Glutamatergic neuron (in vitro differentiated cells): ENCODE data around the gene ASS1. TPM values are rescaled to one million over a fixed set of nuclear protein-coding genes. Genes with fewer than 3 reads are reported as not detected.

Experiments used
- DNase-seq: peaks from one replicate; pipeline ENCODE4 v3.0.0; 2022
- H3K27ac Mint-ChIP-seq: one replicate; pipeline ENCODE4 v1.8.0; 2020; ENCODE audit warnings: mild to moderate bottlenecking, mixed read lengths, inconsistent platforms; ENCODE audit not compliant: unreplicated experiment
- H3K27me3 Mint-ChIP-seq: one replicate; pipeline ENCODE4 v1.8.0; 2020; ENCODE audit warnings: mild to moderate bottlenecking, moderate library complexity, mixed read lengths, inconsistent platforms; ENCODE audit not compliant: unreplicated experiment
- H3K36me3 Mint-ChIP-seq: one replicate; pipeline ENCODE4 v1.8.0; 2020; ENCODE audit warnings: mild to moderate bottlenecking, mixed read lengths, inconsistent platforms; ENCODE audit not compliant: unreplicated experiment
- H3K4me1 Mint-ChIP-seq: one replicate; pipeline ENCODE4 v1.8.0; 2020; ENCODE audit warnings: mild to moderate bottlenecking, low read depth, mixed read lengths, inconsistent platforms; ENCODE audit not compliant: unreplicated experiment
- H3K4me3 Mint-ChIP-seq: one replicate; pipeline ENCODE4 v1.8.0; 2020; ENCODE audit warnings: mild to moderate bottlenecking, mixed read lengths, inconsistent platforms; ENCODE audit not compliant: unreplicated experiment
- H3K9me3 Mint-ChIP-seq: one replicate; pipeline ENCODE4 v1.8.0; 2020; ENCODE audit warnings: mild to moderate bottlenecking, moderate library complexity, mixed read lengths, inconsistent platforms; ENCODE audit not compliant: unreplicated experiment
- total RNA-seq: library from RNA; stranded (reverse); fragmentation: NEBNext Ultra II Directional; extraction: Animal tissue kit (Norgen Biotek cat#: 25700); gene quantifications from one replicate; pipeline ENCODE4 v1.2.1, GENCODE V29; 2021; ENCODE audit not compliant: unreplicated experiment
- TF ChIP-seq, protein P1 (sequence below): fragments of 200-600 bp; sonication (generic); IDR thresholded peaks from one replicate; pipeline ENCODE4 v1.5.0; 2021; ENCODE audit not compliant: partially characterized antibody, unreplicated experiment

Gene ASS1
- total RNA-seq, 1 donor from 2014 or later = 31.5 TPM

DNA sequence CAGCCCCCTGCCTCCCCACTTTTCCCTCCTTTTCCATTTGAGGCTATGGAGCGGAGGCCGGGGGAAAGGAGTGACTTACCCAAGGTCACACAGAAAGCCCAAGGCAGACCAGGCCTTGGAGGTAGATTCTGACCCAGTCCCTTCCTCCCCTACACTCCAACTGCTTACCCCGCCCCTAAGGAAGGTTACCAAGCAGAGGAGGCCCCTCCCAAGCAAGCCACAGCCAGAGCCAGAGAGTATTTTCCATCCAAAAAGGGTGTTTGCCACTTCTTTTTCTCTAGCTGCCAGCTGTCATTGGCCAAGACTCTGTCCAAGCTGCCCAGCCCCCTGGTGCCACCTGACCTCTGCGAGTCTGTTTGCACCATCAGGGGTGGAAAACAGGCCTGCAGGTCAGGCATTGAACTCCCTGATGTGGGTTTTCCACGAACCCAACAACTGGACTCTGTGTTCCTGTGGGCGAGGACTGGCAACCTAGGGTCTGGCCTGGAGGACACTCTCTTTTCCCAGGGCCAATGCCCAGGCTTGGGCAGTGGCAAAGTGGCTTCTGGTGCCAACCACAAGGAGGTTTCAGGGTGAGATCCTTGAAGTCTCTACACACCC lies 6.3 kb upstream of the ASS1 start:
- H3K27me3 Mint-ChIP-seq = peaks cover 5% of the 10 kb centered on the region
- DNase-seq = no peak
- no peak overlapping the region for H3K27ac Mint-ChIP-seq
- H3K4me3 Mint-ChIP-seq = no peak overlapping the region
- H3K36me3 Mint-ChIP-seq = peaks cover 18% of the 10 kb centered on the region
- TF ChIP-seq, protein P1, sequence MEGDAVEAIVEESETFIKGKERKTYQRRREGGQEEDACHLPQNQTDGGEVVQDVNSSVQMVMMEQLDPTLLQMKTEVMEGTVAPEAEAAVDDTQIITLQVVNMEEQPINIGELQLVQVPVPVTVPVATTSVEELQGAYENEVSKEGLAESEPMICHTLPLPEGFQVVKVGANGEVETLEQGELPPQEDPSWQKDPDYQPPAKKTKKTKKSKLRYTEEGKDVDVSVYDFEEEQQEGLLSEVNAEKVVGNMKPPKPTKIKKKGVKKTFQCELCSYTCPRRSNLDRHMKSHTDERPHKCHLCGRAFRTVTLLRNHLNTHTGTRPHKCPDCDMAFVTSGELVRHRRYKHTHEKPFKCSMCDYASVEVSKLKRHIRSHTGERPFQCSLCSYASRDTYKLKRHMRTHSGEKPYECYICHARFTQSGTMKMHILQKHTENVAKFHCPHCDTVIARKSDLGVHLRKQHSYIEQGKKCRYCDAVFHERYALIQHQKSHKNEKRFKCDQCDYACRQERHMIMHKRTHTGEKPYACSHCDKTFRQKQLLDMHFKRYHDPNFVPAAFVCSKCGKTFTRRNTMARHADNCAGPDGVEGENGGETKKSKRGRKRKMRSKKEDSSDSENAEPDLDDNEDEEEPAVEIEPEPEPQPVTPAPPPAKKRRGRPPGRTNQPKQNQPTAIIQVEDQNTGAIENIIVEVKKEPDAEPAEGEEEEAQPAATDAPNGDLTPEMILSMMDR = no peak
- H3K9me3 Mint-ChIP-seq = peaks cover 5% of the 10 kb centered on the region
- H3K4me1 Mint-ChIP-seq = peaks cover 3% of the 10 kb centered on the region

DNA sequence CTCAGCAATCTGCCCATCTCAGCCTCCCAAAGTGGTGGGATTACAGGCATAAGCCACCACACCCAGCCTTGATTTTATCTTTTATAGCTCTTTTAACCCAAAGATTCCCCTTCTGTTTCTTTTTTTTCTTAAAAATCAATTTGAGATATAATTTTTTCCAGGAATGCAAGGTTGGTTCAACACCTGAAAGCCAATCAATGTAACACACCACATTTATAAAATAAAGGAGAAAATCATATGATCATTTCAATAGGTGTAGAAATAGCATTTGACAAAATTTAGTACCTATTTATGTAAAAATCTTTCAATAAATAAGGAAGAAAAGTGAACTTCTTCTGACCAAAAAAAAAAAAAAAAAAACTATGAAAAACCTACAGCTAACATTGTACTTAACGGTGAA lies 3.7 kb upstream of the ASS1 start:
- peaks cover 7% of the 10 kb centered on the region for H3K4me1 Mint-ChIP-seq

DNA sequence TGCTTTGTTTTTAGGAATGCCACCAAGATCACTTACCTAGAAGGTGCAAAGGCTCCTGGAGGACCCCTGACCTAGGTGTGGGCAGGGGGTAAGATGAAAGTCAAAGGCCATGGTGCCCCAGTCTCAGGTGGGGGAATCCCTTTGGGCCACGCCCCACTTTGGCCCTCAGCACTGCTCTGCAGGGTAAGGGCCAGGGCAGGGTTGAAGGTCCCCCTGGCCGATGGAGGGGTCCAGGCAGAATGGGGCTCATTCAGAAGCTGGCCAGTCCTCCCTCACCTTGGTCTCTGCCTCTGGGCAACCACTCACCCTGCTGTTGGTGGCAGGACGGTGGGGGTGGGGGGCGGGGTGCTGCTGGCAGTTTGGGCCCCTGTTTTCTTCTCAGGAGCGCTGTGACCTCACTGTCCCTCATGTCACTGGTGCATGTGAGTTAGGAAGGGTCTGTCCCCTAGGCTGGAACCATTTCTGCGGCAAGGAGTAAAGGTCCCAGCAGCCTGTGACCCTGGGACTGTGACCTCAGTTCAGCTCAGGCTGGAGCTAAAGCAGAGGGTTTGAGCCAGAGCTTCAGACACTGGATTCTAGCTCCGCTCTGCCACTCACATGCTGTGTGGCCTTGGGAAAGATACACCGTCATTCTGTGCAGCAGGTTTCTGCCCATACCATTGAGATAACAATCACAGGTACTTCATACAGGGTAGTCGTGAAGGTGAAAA lies 1.9 kb upstream of the ASS1 start:
- Mint-ChIP-seq H3K9me3 (peaks cover 5% of the 10 kb centered on the region), H3K36me3 (peaks cover 18% of the 10 kb centered on the region), H3K27me3 (peaks cover 5% of the 10 kb centered on the region), H3K4me3 (peak overlapping the region; percentile 20), H3K4me1 (peaks cover 20% of the 10 kb centered on the region), H3K27ac (no peak overlapping the region)
- TF ChIP-seq, protein P1 = no peak
- no peak for DNase-seq

More for the DNA sequence above, 3.7 kb upstream of the ASS1 start:
- Mint-ChIP-seq H3K36me3 (peaks cover 18% of the 10 kb centered on the region), H3K27ac (no peak overlapping the region), H3K9me3 (peaks cover 5% of the 10 kb centered on the region), H3K4me3 (no peak overlapping the region), H3K27me3 (peaks cover 5% of the 10 kb centered on the region)
- no peak for DNase-seq
- TF ChIP-seq, protein P1 = no peak

DNA sequence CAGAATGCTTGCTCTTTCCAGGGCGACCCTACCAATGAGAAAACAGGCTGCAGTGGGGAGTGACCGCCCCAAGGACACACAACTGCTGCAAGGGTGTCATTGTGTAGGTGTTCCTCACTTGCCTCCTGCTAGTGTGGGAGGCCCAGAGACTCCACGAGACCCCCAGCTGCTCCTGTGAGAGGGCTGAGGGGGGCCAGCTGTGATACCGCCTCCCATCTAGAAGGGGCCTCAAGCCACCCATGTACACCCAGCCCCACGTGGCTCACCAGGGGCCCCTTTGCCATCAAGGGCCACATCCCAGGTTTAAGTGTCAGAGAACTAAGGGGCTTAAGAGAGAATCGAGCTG lies 1.3 kb upstream of the ASS1 start:
- Mint-ChIP-seq H3K27ac (no peak overlapping the region), H3K4me1 (peaks cover 24% of the 10 kb centered on the region), H3K4me3 (no peak overlapping the region), H3K36me3 (peaks cover 18% of the 10 kb centered on the region), H3K27me3 (peaks cover 10% of the 10 kb centered on the region), H3K9me3 (peaks cover 5% of the 10 kb centered on the region)
- no peak for DNase-seq
- TF ChIP-seq, protein P1 = no peak

DNA sequence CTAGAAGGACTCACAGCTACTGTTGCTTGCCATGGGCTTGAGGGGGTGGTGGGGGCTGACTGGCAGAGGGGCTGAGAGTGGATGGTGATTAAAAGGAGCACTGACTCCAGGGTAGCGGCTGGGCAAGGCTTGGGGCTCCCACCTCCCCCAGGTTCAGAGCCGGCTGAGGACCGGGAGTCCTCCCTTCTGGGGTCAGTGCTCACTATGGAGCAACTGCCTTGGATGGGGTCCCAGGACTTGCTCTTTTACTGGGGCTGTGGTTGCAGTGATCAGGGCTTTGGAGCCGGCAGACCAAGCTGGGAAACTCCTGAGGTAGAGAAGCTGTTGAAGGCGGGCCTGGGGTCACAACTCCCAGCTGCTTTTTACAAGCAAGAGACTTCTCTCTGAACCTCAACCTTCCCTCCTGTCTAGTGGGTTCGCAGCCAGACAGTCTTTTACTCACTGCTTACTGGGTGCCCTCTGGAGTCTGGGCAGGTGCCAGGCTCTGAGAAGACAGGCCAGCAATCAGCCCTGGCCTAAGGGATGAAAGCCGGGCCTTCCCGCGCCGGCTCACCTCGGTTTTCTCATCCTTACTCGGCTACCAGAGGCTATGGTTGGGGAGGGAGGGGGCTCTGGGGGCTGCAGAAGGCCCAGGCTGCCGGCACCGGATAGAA lies 795 bp upstream of the ASS1 start:
- Mint-ChIP-seq H3K4me3 (no peak overlapping the region), H3K27ac (no peak overlapping the region), H3K36me3 (peaks cover 18% of the 10 kb centered on the region), H3K4me1 (peaks cover 24% of the 10 kb centered on the region), H3K9me3 (peaks cover 5% of the 10 kb centered on the region), H3K27me3 (peaks cover 13% of the 10 kb centered on the region)
- TF ChIP-seq, protein P1 = no peak
- DNase-seq = no peak
